Measurements from ENCODE around the gene NDUFB11.
A peak's percentile ranks its signal among the peaks of the same experiment; 100 is the strongest.
"Not testable (repeated sequence)": the region's sequence is repeated elsewhere in the genome, so short reads cannot be mapped to it uniquely, and the experiment has no call there.

NDUFB11 gene

DNA sequence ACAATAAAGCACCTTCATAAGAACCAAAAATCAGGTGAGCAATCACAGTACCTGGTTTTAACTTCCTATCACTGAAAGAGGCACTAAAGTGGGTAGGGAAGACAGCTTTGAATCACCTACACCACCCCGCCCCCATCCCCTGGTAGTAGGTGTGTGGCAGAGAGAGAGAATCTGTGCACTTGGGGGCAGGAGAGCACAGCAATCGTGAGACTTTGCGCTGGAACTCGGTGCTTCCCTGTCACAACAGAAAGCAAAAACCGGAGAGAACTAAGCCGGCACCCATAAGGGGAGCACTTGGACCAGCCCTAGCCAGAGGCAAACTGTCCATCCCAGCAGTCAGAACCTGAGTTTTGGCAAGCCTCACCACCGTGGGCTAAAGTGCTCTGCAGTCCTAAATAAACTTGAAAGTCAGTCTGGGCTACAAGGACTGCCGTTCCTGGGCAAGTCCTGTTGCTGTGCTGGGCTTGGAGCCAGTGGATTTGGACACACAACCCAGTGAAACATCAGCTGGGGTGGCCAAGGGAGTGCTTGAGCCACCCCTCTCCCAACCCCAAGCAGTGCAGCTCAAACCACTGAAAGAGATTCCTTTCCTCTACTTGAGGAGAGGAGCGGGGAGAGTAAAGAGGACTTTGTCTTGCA, 32.1 kb downstream of the NDUFB11 start:
- CTCF ChIA-PET = no interaction called here
- DNase-seq (ENCODE audit: extremely low spot score) = no peak
- TF ChIP-seq, protein P1, sequence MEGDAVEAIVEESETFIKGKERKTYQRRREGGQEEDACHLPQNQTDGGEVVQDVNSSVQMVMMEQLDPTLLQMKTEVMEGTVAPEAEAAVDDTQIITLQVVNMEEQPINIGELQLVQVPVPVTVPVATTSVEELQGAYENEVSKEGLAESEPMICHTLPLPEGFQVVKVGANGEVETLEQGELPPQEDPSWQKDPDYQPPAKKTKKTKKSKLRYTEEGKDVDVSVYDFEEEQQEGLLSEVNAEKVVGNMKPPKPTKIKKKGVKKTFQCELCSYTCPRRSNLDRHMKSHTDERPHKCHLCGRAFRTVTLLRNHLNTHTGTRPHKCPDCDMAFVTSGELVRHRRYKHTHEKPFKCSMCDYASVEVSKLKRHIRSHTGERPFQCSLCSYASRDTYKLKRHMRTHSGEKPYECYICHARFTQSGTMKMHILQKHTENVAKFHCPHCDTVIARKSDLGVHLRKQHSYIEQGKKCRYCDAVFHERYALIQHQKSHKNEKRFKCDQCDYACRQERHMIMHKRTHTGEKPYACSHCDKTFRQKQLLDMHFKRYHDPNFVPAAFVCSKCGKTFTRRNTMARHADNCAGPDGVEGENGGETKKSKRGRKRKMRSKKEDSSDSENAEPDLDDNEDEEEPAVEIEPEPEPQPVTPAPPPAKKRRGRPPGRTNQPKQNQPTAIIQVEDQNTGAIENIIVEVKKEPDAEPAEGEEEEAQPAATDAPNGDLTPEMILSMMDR (IDR thresholded peaks at IDR 0.05; ENCODE audit: control extremely low read depth, extremely low read depth, low read depth, missing control alignments) = no peak
- POLR2A ChIA-PET = no interaction called here

DNA sequence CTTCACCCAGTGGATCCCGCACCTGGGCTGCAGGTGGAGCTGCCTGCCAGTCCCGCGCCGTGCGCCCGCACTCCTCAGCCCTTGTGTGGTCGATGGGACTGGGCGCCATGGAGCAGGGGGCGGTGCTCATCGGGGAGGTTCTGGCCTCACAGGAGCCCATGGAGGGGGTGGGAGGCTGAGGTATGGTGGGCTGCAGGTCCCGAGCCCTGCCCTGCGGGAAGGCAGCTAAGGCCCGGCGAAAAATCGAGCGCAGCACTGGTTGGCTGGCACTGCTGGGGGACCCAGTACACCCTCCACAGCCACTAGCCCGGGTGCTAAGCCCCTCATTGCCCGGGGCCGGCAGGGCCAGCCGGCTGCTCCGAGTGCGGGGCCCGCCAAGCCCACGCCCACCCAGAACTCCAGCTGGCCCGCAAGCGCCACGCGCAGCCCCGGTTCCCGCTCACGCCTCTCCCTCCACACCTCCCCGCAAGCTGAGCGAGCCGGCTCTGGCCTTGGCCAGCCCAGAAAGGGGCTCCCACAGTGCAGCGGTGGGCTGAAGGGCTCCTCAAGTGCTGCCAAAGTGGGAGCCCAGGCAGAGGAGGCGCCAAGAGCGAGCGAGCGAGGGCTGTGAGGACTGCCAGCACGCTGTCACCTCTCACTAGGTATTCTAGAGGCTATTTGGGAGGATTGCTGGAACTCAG, 33.4 kb downstream of the NDUFB11 start:
- DNase-seq (ENCODE audit: extremely low spot score); POLR2A ChIA-PET; CTCF ChIA-PET: not testable (repeated sequence)

DNA sequence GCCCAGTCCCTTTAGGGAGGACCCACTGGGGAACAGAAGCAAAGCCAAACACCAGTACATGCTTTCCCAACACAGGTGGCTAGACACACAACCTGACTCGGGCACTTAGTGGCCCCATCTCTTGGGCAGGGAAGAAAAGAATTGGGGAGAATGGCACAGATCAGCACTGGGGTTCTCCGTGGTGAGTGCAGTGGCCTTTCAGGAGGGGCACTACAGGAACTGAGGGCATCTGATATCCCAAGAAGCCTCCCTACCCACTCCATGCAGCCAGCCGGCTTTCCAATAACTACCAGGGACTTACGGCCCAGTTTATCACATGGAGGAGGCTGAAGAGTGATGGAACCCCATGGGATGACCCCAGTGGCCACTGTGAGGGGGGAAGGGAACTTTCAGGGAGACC, 43.3 kb downstream of the NDUFB11 start:
- DNase-seq (ENCODE audit: extremely low spot score) = no peak
- POLR2A ChIA-PET = no interaction called here
- CTCF ChIA-PET = no interaction called here
- TF ChIP-seq, protein P1 (IDR thresholded peaks at IDR 0.05; ENCODE audit: control extremely low read depth, extremely low read depth, low read depth, missing control alignments) = no peak

DNA sequence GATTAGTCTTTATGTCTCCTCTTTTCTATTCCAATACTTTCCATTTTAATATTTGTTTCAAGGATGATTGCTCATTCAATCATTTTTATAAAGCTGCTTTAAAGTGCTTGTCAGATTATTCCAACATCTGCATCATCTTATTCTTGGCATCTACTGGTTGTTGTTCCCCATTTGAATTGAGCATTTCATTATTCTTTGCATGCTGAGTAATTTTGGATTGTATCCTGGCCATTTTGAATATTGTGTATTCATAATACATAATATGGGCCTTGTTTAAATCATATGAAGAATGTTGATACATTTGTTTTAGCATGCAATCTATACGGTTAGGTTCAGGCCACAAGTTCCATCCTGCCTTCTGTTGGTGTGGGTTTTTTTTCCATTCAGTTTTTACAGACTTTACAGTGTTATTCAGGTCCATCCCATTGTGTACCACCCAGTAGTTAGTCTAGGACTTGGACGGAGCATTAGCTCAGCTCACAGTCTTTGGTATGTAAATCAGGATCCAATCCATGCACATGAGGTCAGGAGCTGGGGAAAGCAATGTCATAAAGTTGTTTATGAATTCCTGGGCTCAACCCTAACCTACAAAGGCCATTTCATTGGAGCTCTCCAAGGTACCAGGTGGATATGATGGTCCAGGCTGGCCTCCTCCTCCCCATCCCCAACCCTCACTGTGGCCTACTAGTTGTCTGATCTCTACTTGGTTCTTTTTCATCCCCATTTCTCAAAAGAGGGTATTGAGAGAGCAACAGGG, 46.0 kb downstream of the NDUFB11 start:
- CTCF ChIA-PET = no interaction called here
- POLR2A ChIA-PET = no interaction called here
- TF ChIP-seq, protein P1 (IDR thresholded peaks at IDR 0.05; ENCODE audit: control extremely low read depth, extremely low read depth, low read depth, missing control alignments) = no peak
- DNase-seq (ENCODE audit: extremely low spot score) = no peak

DNA sequence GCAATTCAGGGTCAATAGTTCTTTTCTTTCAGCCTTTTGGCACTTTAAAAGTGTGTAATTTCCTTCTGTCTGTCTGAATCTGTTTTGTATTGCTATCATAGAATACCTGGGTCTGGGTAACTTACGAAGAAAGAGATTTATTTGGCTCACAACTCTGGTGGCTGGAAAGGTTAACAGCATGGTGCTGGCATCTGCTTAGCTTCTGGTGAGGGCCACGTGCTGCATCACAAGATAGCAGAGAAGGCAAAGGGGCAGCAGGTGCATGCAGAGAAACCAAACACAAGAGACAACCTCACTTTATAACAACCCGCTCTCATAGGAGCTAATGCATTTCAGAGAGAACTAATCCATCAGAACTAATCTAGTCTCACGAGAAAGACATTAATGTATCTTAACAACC, 47.5 kb downstream of the NDUFB11 start:
- TF ChIP-seq, protein P1 (IDR thresholded peaks at IDR 0.05; ENCODE audit: control extremely low read depth, extremely low read depth, low read depth, missing control alignments) = no peak
- ChIA-PET POLR2A (no interaction called here), CTCF (no interaction called here)
- DNase-seq (ENCODE audit: extremely low spot score) = no peak

DNA sequence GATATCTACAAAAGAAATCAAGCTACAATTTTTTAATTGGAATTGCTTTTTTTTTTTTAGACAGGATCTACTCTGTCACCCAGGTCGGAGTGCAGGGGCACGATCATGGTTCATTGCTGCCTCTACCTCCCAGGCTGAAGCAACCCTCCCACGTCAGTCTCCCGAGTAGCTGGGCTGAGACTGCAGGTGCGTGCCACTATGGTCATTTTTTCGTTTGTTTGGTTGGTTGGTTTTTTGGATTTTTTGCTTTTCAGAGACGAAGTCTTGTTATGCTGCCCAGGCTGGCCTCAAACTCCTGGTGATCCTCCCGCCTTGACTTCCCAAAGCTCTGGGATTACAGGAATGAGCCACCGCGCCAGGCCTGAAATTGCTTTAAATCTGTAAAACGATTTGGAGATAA, 50.6 kb downstream of the NDUFB11 start:
- ChIA-PET CTCF (interaction anchor here (0.7 to 2.2 kb wide), 13 partner anchors 8 to 711 kb away, joined by 3 to 8 read pairs (median 3); no protein-coding TSS in a partner anchor), POLR2A (no interaction called here)
- no peak for DNase-seq (ENCODE audit: extremely low spot score)
- TF ChIP-seq, protein P1 (IDR thresholded peaks at IDR 0.05; ENCODE audit: control extremely low read depth, extremely low read depth, low read depth, missing control alignments) = no peak

DNA sequence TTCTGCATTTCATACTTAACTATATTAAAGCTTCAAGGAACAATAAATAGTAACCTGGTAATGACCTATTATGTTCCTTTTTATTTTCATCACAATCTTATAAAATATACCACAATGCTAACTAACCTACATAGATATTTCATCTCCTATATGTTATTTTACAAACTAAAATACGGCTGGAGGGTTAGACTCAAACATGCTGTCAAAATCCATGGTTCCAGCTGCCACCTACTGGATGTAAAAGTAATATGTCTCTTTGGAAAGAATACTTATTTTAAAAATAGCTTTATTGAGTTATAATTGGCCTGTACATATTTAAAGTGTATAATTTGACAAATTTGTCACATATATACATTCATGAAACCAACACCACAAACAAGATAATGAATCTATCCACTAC, 51.3 kb downstream of the NDUFB11 start:
- TF ChIP-seq, protein P1 (IDR thresholded peaks at IDR 0.05; ENCODE audit: control extremely low read depth, extremely low read depth, low read depth, missing control alignments) = peak; percentile 22
- DNase-seq (ENCODE audit: extremely low spot score) = no peak
- ChIA-PET CTCF (interaction anchor here (0.7 to 2.2 kb wide), 14 partner anchors 9 to 711 kb away, joined by 3 to 8 read pairs (median 3); no protein-coding TSS in a partner anchor), POLR2A (no interaction called here)
